ENCODE results near the gene MED12. TPM values are rescaled to one million over a fixed set of nuclear protein-coding genes. Genes with fewer than 3 reads are reported as not detected.

The MED12 gene
- total and polyA plus RNA-seq, 8 donors, result 37.0 to 67.4 (median 60.3) TPM

- Histone ChIP-seq H3K27ac (no peak overlapping the region), H3K4me1 (peaks cover 0 to 6% of the 10 kb centered on the region in 2 donors), H3K36me3 (peaks cover 0 to 5% of the 10 kb centered on the region in 2 donors), H3K4me3 (no peak overlapping the region), H3K27me3 (no peaks in the 10 kb centered on the region), H3K9me3 (no peaks in the 10 kb centered on the region)
- ATAC-seq, result no peak
- intact Hi-C loops (cut with DNase I), result no loop called here
- DNase-seq, result no peak
- no peak for TF ChIP-seq CTCF (IDR thresholded peaks at IDR 0.05)
Measured at GRCh38 chrX:71147496-71148277, 29.3 kb downstream of the MED12 start.

GRCh38 chrX:71148278-71148663 is 29.9 kb downstream of the MED12 start:
- H3K4me1 ChIP-seq, result peaks cover 0 to 6% of the 10 kb centered on the region in 2 donors
- intact Hi-C loops (cut with DNase I), result no loop called here
- no peak for ATAC-seq

GRCh38 chrX:71151366-71151765 is 33.0 kb downstream of the MED12 start:
- Histone ChIP-seq H3K27ac (no peak overlapping the region), H3K4me1 (no peaks in the 10 kb centered on the region), H3K36me3 (no peaks in the 10 kb centered on the region), H3K4me3 (no peak overlapping the region), H3K27me3 (no peaks in the 10 kb centered on the region), H3K9me3 (no peaks in the 10 kb centered on the region)
- no peak for DNase-seq
- intact Hi-C loops (cut with DNase I), result no loop called here
- TF ChIP-seq CTCF (IDR thresholded peaks at IDR 0.05), result no peak
- no peak for ATAC-seq

More at GRCh38 chrX:71148278-71148663, 29.9 kb downstream of the MED12 start:
- no peaks in the 10 kb centered on the region for H3K27me3 ChIP-seq
- no peak overlapping the region for H3K27ac ChIP-seq
- no peak for DNase-seq
- no peaks in the 10 kb centered on the region for H3K36me3 ChIP-seq
- no peak for TF ChIP-seq CTCF (IDR thresholded peaks at IDR 0.05)
- no peak overlapping the region for H3K4me3 ChIP-seq
- no peaks in the 10 kb centered on the region for H3K9me3 ChIP-seq

- H3K9me3 ChIP-seq, result no peaks in the 10 kb centered on the region
Measured at GRCh38 chrX:71154196-71154595, 35.8 kb downstream of the MED12 start.

More at GRCh38 chrX:71154196-71154595, 35.8 kb downstream of the MED12 start:
- Histone ChIP-seq H3K4me1 (no peaks in the 10 kb centered on the region), H3K27ac (no peak overlapping the region), H3K27me3 (no peaks in the 10 kb centered on the region), H3K36me3 (no peaks in the 10 kb centered on the region), H3K4me3 (no peak overlapping the region)
- ATAC-seq (no peak), DNase-seq (no peak)
- no peak for TF ChIP-seq CTCF (IDR thresholded peaks at IDR 0.05)
- intact Hi-C loops (cut with DNase I), result no loop called here
